ENCODE data around the gene THRA.

The THRA gene

GRCh38 chr17:40075942-40076498, 13.3 kb downstream of the THRA start:
- H3K9me2 ChIP-seq (replicated peaks; ENCODE audit: control insufficient read depth, low read length), result no peaks in the 10 kb centered on the region
- no peaks in the 10 kb centered on the region for H3K79me2 ChIP-seq (ENCODE audit: control insufficient read depth, low read length)
- H3K9me3 ChIP-seq (ENCODE audit: control insufficient read depth, insufficient read depth, low read length), result no peaks in the 10 kb centered on the region
- H3K4me1 ChIP-seq (ENCODE audit: control insufficient read depth, low read length), result peaks cover 18% of the 10 kb centered on the region
- H3K36me3 ChIP-seq (ENCODE audit: control insufficient read depth, low read length), result no peaks in the 10 kb centered on the region
- no peaks in the 10 kb centered on the region for H3F3A ChIP-seq (ENCODE audit: control insufficient read depth, insufficient read depth)
- H3K4me2 ChIP-seq (ENCODE audit: low read length), result peak overlapping the region; percentile 57
- no peak overlapping the region for H3K4me3 ChIP-seq (ENCODE audit: low read length)
- no peak overlapping the region for H3K27ac ChIP-seq (ENCODE audit: low read depth, low read length)
- no peaks in the 10 kb centered on the region for H3K27me3 ChIP-seq (ENCODE audit: control insufficient read depth, low read length)
- TF ChIP-seq CTCF (IDR thresholded peaks at IDR 0.05; ENCODE audit: low read depth, low read length, poor library complexity, severe bottlenecking), result no peak
- no peak for TF ChIP-seq EZH2phosphoT487 (IDR thresholded peaks at IDR 0.05; ENCODE audit: borderline replicate concordance, low read length)
- H4K20me1 ChIP-seq (ENCODE audit: control insufficient read depth, insufficient read depth, low read depth, low read length), result no peaks in the 10 kb centered on the region

GRCh38 chr17:40076591-40076990, 13.8 kb downstream of the THRA start:
- Histone ChIP-seq H3K4me3 (ENCODE audit: low read length) (no peak overlapping the region), H3F3A (ENCODE audit: control insufficient read depth, insufficient read depth) (no peaks in the 10 kb centered on the region), H3K4me1 (ENCODE audit: control insufficient read depth, low read length) (peaks cover 12% of the 10 kb centered on the region), H3K27me3 (ENCODE audit: control insufficient read depth, low read length) (no peaks in the 10 kb centered on the region), H3K27ac (ENCODE audit: low read depth, low read length) (no peak overlapping the region), H3K4me2 (ENCODE audit: low read length) (no peak overlapping the region), H3K79me2 (ENCODE audit: control insufficient read depth, low read length) (no peaks in the 10 kb centered on the region), H3K9me3 (ENCODE audit: control insufficient read depth, insufficient read depth, low read length) (no peaks in the 10 kb centered on the region), H4K20me1 (ENCODE audit: control insufficient read depth, insufficient read depth, low read depth, low read length) (no peaks in the 10 kb centered on the region), H3K9me2 (replicated peaks; ENCODE audit: control insufficient read depth, low read length) (no peaks in the 10 kb centered on the region), H3K36me3 (ENCODE audit: control insufficient read depth, low read length) (no peaks in the 10 kb centered on the region)
- no peak for TF ChIP-seq CTCF (IDR thresholded peaks at IDR 0.05; ENCODE audit: low read depth, low read length, poor library complexity, severe bottlenecking)
- no peak for TF ChIP-seq EZH2phosphoT487 (IDR thresholded peaks at IDR 0.05; ENCODE audit: borderline replicate concordance, low read length)

GRCh38 chr17:40079545-40079944, 16.8 kb downstream of the THRA start:
- no peak for TF ChIP-seq EZH2phosphoT487 (IDR thresholded peaks at IDR 0.05; ENCODE audit: borderline replicate concordance, low read length)
- H3K9me2 ChIP-seq (replicated peaks; ENCODE audit: control insufficient read depth, low read length), result no peaks in the 10 kb centered on the region
- H3K9me3 ChIP-seq (ENCODE audit: control insufficient read depth, insufficient read depth, low read length), result no peaks in the 10 kb centered on the region
- H3K4me2 ChIP-seq (ENCODE audit: low read length), result no peak overlapping the region
- H4K20me1 ChIP-seq (ENCODE audit: control insufficient read depth, insufficient read depth, low read depth, low read length), result no peaks in the 10 kb centered on the region
- H3F3A ChIP-seq (ENCODE audit: control insufficient read depth, insufficient read depth), result no peaks in the 10 kb centered on the region
- H3K79me2 ChIP-seq (ENCODE audit: control insufficient read depth, low read length), result no peaks in the 10 kb centered on the region
- peaks cover 12% of the 10 kb centered on the region for H3K4me1 ChIP-seq (ENCODE audit: control insufficient read depth, low read length)
- no peak overlapping the region for H3K27ac ChIP-seq (ENCODE audit: low read depth, low read length)
- H3K4me3 ChIP-seq (ENCODE audit: low read length), result no peak overlapping the region
- no peaks in the 10 kb centered on the region for H3K36me3 ChIP-seq (ENCODE audit: control insufficient read depth, low read length)
- H3K27me3 ChIP-seq (ENCODE audit: control insufficient read depth, low read length), result no peaks in the 10 kb centered on the region

GRCh38 chr17:40084477-40084876, 21.7 kb downstream of the THRA start:
- Histone ChIP-seq H3K79me2 (ENCODE audit: control insufficient read depth, low read length) (no peaks in the 10 kb centered on the region), H3K27ac (ENCODE audit: low read depth, low read length) (no peak overlapping the region), H3K4me1 (ENCODE audit: control insufficient read depth, low read length) (no peaks in the 10 kb centered on the region), H3K27me3 (ENCODE audit: control insufficient read depth, low read length) (no peaks in the 10 kb centered on the region), H3K36me3 (ENCODE audit: control insufficient read depth, low read length) (no peaks in the 10 kb centered on the region), H3K4me2 (ENCODE audit: low read length) (no peak overlapping the region), H3F3A (ENCODE audit: control insufficient read depth, insufficient read depth) (no peaks in the 10 kb centered on the region), H3K9me3 (ENCODE audit: control insufficient read depth, insufficient read depth, low read length) (no peaks in the 10 kb centered on the region), H4K20me1 (ENCODE audit: control insufficient read depth, insufficient read depth, low read depth, low read length) (no peaks in the 10 kb centered on the region), H3K9me2 (replicated peaks; ENCODE audit: control insufficient read depth, low read length) (no peaks in the 10 kb centered on the region), H3K4me3 (ENCODE audit: low read length) (no peak overlapping the region)
- TF ChIP-seq EZH2phosphoT487 (IDR thresholded peaks at IDR 0.05; ENCODE audit: borderline replicate concordance, low read length) (no peak), CTCF (IDR thresholded peaks at IDR 0.05; ENCODE audit: low read depth, low read length, poor library complexity, severe bottlenecking) (no peak)

Measured in DOHH2 (cell line).